ENCODE results near the gene RAD52. TPM values are rescaled to one million over a fixed set of nuclear protein-coding genes. Genes with fewer than 3 reads are reported as not detected.

The RAD52 gene
- total RNA-seq, 4 donors from 2014 or later: 11.3 to 21.0 (median 14.3) TPM

GRCh38 chr12:873954-874353 is 75.5 kb downstream of the RAD52 start:
- intact Hi-C loops (cut with DNase I; ENCODE audit: low total_unique reads): no loop called here
- Histone ChIP-seq H3K27ac (peak overlapping the region; percentile 57 to 66 (median 60)), H3K36me3 (peaks cover under 1 to 50% of the 10 kb centered on the region in 2 donors), H3K4me3 (no peak overlapping the region), H3K9me3 (no peaks in the 10 kb centered on the region), H3K27me3 (no peaks in the 10 kb centered on the region), H3K4me1 (peaks cover 5 to 9% of the 10 kb centered on the region in 2 donors)
- DNase-seq: no peak
- no peak for TF ChIP-seq POLR2A (IDR thresholded peaks at IDR 0.05)
- TF ChIP-seq, protein P1, sequence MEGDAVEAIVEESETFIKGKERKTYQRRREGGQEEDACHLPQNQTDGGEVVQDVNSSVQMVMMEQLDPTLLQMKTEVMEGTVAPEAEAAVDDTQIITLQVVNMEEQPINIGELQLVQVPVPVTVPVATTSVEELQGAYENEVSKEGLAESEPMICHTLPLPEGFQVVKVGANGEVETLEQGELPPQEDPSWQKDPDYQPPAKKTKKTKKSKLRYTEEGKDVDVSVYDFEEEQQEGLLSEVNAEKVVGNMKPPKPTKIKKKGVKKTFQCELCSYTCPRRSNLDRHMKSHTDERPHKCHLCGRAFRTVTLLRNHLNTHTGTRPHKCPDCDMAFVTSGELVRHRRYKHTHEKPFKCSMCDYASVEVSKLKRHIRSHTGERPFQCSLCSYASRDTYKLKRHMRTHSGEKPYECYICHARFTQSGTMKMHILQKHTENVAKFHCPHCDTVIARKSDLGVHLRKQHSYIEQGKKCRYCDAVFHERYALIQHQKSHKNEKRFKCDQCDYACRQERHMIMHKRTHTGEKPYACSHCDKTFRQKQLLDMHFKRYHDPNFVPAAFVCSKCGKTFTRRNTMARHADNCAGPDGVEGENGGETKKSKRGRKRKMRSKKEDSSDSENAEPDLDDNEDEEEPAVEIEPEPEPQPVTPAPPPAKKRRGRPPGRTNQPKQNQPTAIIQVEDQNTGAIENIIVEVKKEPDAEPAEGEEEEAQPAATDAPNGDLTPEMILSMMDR (IDR thresholded peaks at IDR 0.05 in 4 of 5, conservative IDR thresholded peaks at IDR 0.05 in 1 of 5): no peak
- ATAC-seq: peak; percentile 65 to 75
- in situ Hi-C loops (cut with MboI; ENCODE audit: low sequenced_read_pairs in 4 of 4): no loop called here

DNA sequence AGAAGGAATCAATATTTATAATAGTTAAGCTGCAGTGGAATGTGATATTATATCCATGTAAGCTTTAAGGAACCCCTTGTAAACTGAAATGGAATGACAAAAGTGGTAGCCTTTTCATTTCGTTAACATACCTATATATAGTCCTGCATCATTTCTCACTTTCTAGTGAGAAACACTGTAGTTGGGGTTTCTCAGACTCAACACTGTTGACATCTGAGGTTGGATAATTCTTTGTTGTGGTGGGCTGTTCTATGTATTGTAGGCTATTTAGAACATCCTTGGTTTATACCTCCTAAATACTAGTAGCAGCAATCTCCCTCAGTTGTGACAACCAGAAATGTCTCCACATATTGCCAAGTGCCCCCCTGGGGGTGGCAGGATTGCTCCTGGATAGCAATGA is 79.1 kb downstream of the RAD52 start:
- no peak overlapping the region for H3K27ac ChIP-seq
- ATAC-seq (no peak), DNase-seq (no peak)
- in situ Hi-C loops (cut with MboI; ENCODE audit: low sequenced_read_pairs in 4 of 4) (no loop called here), intact Hi-C loops (cut with DNase I; ENCODE audit: low total_unique reads) (no loop called here)
- H3K4me1 ChIP-seq: peaks cover 5 to 9% of the 10 kb centered on the region in 2 donors
- no peak overlapping the region for H3K4me3 ChIP-seq
- H3K36me3 ChIP-seq: peaks cover 0 to 68% of the 10 kb centered on the region in 2 donors
- H3K9me3 ChIP-seq: no peaks in the 10 kb centered on the region
- TF ChIP-seq POLR2A (IDR thresholded peaks at IDR 0.05): no peak
- TF ChIP-seq, protein P1 (IDR thresholded peaks at IDR 0.05 in 4 of 5, conservative IDR thresholded peaks at IDR 0.05 in 1 of 5): no peak
- no peaks in the 10 kb centered on the region for H3K27me3 ChIP-seq

DNA sequence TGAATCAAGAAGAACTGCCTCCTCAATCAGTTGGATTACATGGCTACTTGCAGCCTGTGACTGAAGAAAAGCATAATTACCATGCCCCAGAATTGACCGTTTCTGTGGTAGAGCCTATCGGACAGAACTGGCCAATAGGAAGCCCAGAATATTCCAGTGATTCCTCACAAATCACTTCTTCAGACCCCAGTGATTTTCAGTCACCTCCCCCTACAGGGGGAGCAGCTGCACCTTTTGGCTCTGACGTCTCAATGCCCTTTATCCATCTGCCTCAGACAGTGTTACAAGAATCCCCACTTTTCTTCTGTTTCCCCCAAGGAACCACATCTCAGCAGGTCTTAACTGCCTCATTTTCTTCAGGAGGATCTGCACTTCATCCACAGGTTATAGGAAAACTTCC is 80.8 kb downstream of the RAD52 start:
- ATAC-seq: no peak
- Histone ChIP-seq H3K4me1 (peaks cover 3 to 5% of the 10 kb centered on the region in 2 donors), H3K27ac (no peak overlapping the region), H3K9me3 (no peaks in the 10 kb centered on the region), H3K36me3 (peaks cover 0 to 83% of the 10 kb centered on the region in 2 donors), H3K4me3 (no peak overlapping the region), H3K27me3 (no peaks in the 10 kb centered on the region)
- in situ Hi-C loops (cut with MboI; ENCODE audit: low sequenced_read_pairs in 4 of 4) (no loop called here), intact Hi-C loops (cut with DNase I; ENCODE audit: low total_unique reads) (loop anchor here (2.0 kb wide), 1 partner anchor 52 kb away; no protein-coding TSS in a partner anchor)
- no peak for TF ChIP-seq POLR2A (IDR thresholded peaks at IDR 0.05)
- TF ChIP-seq, protein P1 (IDR thresholded peaks at IDR 0.05 in 4 of 5, conservative IDR thresholded peaks at IDR 0.05 in 1 of 5): peak in 1 of 5 experiments; percentile 17
- DNase-seq: no peak

- peaks cover 0 to 91% of the 10 kb centered on the region in 2 donors for H3K36me3 ChIP-seq
- no peaks in the 10 kb centered on the region for H3K4me1 ChIP-seq
These were observed 81.6 kb downstream of the RAD52 start for GRCh38 chr12:867905-868304.

More at GRCh38 chr12:867905-868304, 81.6 kb downstream of the RAD52 start:
- in situ Hi-C loops (cut with MboI; ENCODE audit: low sequenced_read_pairs in 4 of 4): no loop called here
- peak; percentile 39 to 56 for ATAC-seq
- no peak overlapping the region for H3K4me3 ChIP-seq
- TF ChIP-seq, protein P1 (IDR thresholded peaks at IDR 0.05 in 4 of 5, conservative IDR thresholded peaks at IDR 0.05 in 1 of 5): no peak
- no peak for TF ChIP-seq POLR2A (IDR thresholded peaks at IDR 0.05)
- no peak overlapping the region for H3K27ac ChIP-seq
- H3K27me3 ChIP-seq: no peaks in the 10 kb centered on the region
- intact Hi-C loops (cut with DNase I; ENCODE audit: low total_unique reads): loop anchor here (2.0 kb wide), 1 partner anchor 51 kb away; no protein-coding TSS in a partner anchor
- DNase-seq: no peak
- no peaks in the 10 kb centered on the region for H3K9me3 ChIP-seq

Measured in gastrocnemius medialis (tissue), 4 donors.